Measurements from ENCODE around the gene ZNF135.

Gene ZNF135

GRCh38 chr19:58097781-58098681 lies 38.9 kb downstream of the ZNF135 start, which contains the start of gene ZSCAN18:
Gene ZSCAN18, minus strand, starts transcription at chr19:58098231. Its CDS starts 7,964 bp downstream, at chr19:58090267.
- no peak for TF ChIP-seq CTCF (conservative IDR thresholded peaks at IDR 0.05; ENCODE audit: low read depth, low read length)
- peak; percentile 89 for DNase-seq (ENCODE audit: low read depth)

GRCh38 chr19:58098682-58098998 lies 39.6 kb downstream of the ZNF135 start:
- DNase-seq (ENCODE audit: low read depth): no peak
- no peak for TF ChIP-seq CTCF (conservative IDR thresholded peaks at IDR 0.05; ENCODE audit: low read depth, low read length)

More at GRCh38 chr19:58097781-58098681, 38.9 kb downstream of the ZNF135 start, which contains the start of gene ZSCAN18:
- H3K4me3 ChIP-seq (ENCODE audit: low read length): peak within 1 kb of the TSS; percentile 88

GRCh38 chr19:58107778-58108545 lies 48.9 kb downstream of the ZNF135 start:
- DNase-seq (ENCODE audit: low read depth): no peak
- H3K4me3 ChIP-seq (ENCODE audit: low read length): no peak overlapping the region
- no peak for TF ChIP-seq CTCF (conservative IDR thresholded peaks at IDR 0.05; ENCODE audit: low read depth, low read length)

More at GRCh38 chr19:58098682-58098998, 39.6 kb downstream of the ZNF135 start:
- peak overlapping the region; percentile 67 for H3K4me3 ChIP-seq (ENCODE audit: low read length)

GRCh38 chr19:58108546-58108817 lies 49.4 kb downstream of the ZNF135 start:
- H3K4me3 ChIP-seq (ENCODE audit: low read length): no peak overlapping the region
- no peak for TF ChIP-seq CTCF (conservative IDR thresholded peaks at IDR 0.05; ENCODE audit: low read depth, low read length)
- DNase-seq (ENCODE audit: low read depth): no peak

- H3K4me3 ChIP-seq (ENCODE audit: low read length): no peak overlapping the region
- DNase-seq (ENCODE audit: low read depth): no peak
- TF ChIP-seq CTCF (conservative IDR thresholded peaks at IDR 0.05; ENCODE audit: low read depth, low read length): no peak
Measured at GRCh38 chr19:58117841-58118575, 58.9 kb downstream of the ZNF135 start.

GRCh38 chr19:58118979-58119733 lies 60.1 kb downstream of the ZNF135 start:
- TF ChIP-seq CTCF (conservative IDR thresholded peaks at IDR 0.05; ENCODE audit: low read depth, low read length): no peak
- H3K4me3 ChIP-seq (ENCODE audit: low read length): no peak overlapping the region

More at GRCh38 chr19:58118979-58119733, 60.1 kb downstream of the ZNF135 start:
- DNase-seq (ENCODE audit: low read depth): no peak
